Kidney (tissue), 14 donors: ENCODE results near the gene CHMP4B. TPM values are rescaled to one million over a fixed set of nuclear protein-coding genes. Genes with fewer than 3 reads are reported as not detected.

Source experiments
- DNase-seq, 5 donors: peaks; one replicate each; pipeline ENCODE4 v3.0.0-alpha.2; 2013 to 2020
- FAIRE-seq: peaks from 2 replicates; lab custom pipeline; 2012; peaks lifted over from hg19 to GRCh38; lab: Jason Lieb, UNC
- H3K27ac ChIP-seq, 2 donors: one replicate each; pipeline ENCODE4 v1.7.0; 2013; ENCODE audit warnings: low read depth in 2 of 2, low read length in 2 of 2, inconsistent platforms in 1 of 2
- H3K27me3 ChIP-seq: one replicate; pipeline ENCODE4 v1.7.1; 2013; ENCODE audit warnings: low read length, inconsistent platforms; ENCODE audit not compliant: control insufficient read depth, insufficient read depth
- H3K36me3 ChIP-seq, 3 donors: one replicate each; pipeline versions ENCODE4 v1.7.0 to v1.7.1; 2013; ENCODE audit warnings: low read length in 3 of 3, control low read depth in 1 of 3, inconsistent platforms in 1 of 3; ENCODE audit not compliant: insufficient read depth in 3 of 3, control insufficient read depth in 2 of 3
- H3K4me1 ChIP-seq, 3 donors: one replicate each; pipeline versions ENCODE4 v1.7.0 to v1.7.1; 2013; ENCODE audit warnings: low read length in 3 of 3, inconsistent platforms in 1 of 3, low read depth in 1 of 3; ENCODE audit not compliant: control insufficient read depth in 2 of 3, insufficient read depth in 2 of 3
- H3K4me3 ChIP-seq, 3 donors: one replicate each; pipeline versions ENCODE4 v1.7.0 to v1.8.1; 2013; ENCODE audit warnings: low read length in 3 of 3, control low read depth in 1 of 3, inconsistent platforms in 1 of 3
- H3K9ac ChIP-seq, 3 donors: one replicate each; pipeline versions ENCODE4 v1.7.0 to v1.7.1; 2013; ENCODE audit warnings: low read length in 3 of 3, control low read depth in 1 of 3, inconsistent platforms in 1 of 3
- H3K9me3 ChIP-seq, 3 donors: one replicate each; pipeline versions ENCODE4 v1.7.0 to v1.7.1; 2013; ENCODE audit warnings: low read length in 3 of 3, control low read depth in 1 of 3, inconsistent platforms in 1 of 3; ENCODE audit not compliant: control insufficient read depth in 2 of 3, insufficient read depth in 1 of 3
- intact Hi-C: fragments of 100-400 bp; cut with DNase I; formaldehyde crosslinking; loops from one replicate; pipeline ENCODE4 v1.11.1; 2022
- polyA plus RNA-seq: library from polyadenylated mRNA; stranded (reverse); fragments of 350-450 nt; fragmentation: Illumina TruSeq; extraction: RNeasy Lipid Tissue Mini Kit (QIAGEN cat#74804); gene quantifications from one replicate; pipeline ENCODE4 v1.2.3, GENCODE V29; 2014; ENCODE audit warnings: low read depth, low replicate concordance; ENCODE audit not compliant: insufficient read depth
- total RNA-seq: library from RNA; stranded (reverse); fragmentation: NEBNext Ultra II Directional; extraction: Animal tissue kit (Norgen Biotek cat#: 25700); gene quantifications from one replicate; pipeline ENCODE4 v1.2.1, GENCODE V29; 2021
- TF ChIP-seq, protein P1 (sequence below): IDR thresholded peaks from 3 replicates; pipeline ENCODE4 v1.5.1; 2012; ENCODE audit warnings: mild to moderate bottlenecking, moderate library complexity, borderline replicate concordance; ENCODE audit not compliant: insufficient read depth; ENCODE audit errors: extremely low read depth
- donor health status: control.
- donor health status: control.
- donor health status: control.
- donor health status: control.
- donor health status: control.
- donor health status: DM: yes; HTN: yes; CAD: no.
- donor health status: Normal renal cell carcinoma (clear cell type).

CHMP4B gene
- total and polyA plus RNA-seq, 2 donors from 2014 or later: 104 to 137 TPM

DNA sequence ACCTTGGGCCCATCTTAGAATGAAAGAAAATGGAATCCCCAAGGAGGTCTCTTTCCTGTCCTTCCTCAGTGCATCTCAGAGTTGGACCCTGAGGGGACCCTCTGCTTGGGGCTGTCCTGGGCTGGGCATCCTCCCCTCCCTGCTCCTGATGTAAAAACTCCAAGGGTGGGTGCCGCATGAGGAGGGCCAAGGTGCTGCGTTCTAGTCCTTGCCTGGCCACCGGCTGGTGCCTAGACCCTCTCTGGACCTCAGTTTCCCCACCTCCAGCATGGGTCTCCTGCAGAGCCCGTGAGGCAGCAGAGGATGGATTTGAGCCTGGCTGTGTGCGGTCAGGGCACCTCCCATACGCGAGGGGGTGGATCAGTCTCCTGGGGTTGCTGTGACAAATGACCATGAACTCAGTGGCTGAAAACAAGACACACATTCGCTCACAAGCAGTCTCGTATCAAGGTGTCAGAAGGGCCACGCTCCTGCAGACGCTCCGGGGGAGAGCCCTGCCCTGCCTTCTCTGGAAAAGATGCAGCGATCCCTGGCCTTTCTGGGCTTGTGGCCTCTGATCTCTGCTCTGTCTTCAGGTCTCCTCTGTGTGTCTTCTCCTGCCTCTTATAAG lies 54.7 kb downstream of the CHMP4B start:
- Histone ChIP-seq H3K36me3 (no peaks in the 10 kb centered on the region), H3K9me3 (no peaks in the 10 kb centered on the region), H3K4me3 (no peak overlapping the region), H3K9ac (no peak overlapping the region), H3K27ac (no peak overlapping the region), H3K27me3 (no peaks in the 10 kb centered on the region), H3K4me1 (no peaks in the 10 kb centered on the region)
- FAIRE-seq: no peak
- TF ChIP-seq, protein P1, sequence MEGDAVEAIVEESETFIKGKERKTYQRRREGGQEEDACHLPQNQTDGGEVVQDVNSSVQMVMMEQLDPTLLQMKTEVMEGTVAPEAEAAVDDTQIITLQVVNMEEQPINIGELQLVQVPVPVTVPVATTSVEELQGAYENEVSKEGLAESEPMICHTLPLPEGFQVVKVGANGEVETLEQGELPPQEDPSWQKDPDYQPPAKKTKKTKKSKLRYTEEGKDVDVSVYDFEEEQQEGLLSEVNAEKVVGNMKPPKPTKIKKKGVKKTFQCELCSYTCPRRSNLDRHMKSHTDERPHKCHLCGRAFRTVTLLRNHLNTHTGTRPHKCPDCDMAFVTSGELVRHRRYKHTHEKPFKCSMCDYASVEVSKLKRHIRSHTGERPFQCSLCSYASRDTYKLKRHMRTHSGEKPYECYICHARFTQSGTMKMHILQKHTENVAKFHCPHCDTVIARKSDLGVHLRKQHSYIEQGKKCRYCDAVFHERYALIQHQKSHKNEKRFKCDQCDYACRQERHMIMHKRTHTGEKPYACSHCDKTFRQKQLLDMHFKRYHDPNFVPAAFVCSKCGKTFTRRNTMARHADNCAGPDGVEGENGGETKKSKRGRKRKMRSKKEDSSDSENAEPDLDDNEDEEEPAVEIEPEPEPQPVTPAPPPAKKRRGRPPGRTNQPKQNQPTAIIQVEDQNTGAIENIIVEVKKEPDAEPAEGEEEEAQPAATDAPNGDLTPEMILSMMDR: no peak
- intact Hi-C loops: loop anchor here (10.0 kb wide), 1 partner anchor 209 kb away; no protein-coding TSS in a partner anchor
- peak in 1 of 5 donors; percentile 42 for DNase-seq

DNA sequence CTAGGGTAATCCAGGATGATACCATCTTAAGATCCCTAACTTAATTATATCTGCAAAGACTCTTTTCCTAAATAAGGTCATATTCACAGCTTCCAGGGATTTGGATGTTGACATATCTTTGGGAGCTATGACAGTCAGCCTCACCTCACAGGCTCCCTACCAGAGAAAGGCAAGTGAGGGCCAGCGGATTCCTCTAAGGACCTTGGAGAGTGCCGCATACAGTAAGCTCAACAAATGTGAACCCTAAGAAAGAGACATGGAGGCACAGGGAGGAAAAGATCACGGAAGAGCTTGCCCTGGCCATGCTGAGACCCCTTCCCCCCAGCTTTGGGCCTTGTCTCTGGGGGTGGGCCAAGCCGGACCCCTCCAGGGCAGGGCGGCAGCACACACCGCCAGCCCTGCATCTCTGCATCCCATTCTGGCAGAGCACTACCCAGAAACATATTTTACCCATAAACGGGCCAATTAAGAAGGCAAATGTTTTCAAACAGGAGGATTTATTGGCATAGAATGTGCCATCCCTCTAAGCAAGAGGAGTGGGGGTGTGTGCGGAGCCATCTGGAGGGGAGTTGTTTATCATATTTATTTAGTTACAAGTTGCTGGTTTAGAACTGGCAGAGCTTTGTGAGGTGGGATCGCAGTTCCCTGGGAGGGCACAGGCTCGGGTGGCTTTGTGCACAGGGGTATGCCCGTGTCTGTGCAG lies 55.4 kb downstream of the CHMP4B start:
- H3K4me3 ChIP-seq: no peak overlapping the region
- intact Hi-C loops: loop anchor here (10.0 kb wide), 1 partner anchor 208 kb away; no protein-coding TSS in a partner anchor
- peak in 3 of 5 donors; percentile 18 to 50 (median 29) for DNase-seq
- FAIRE-seq: no peak
- no peak overlapping the region for H3K9ac ChIP-seq
- no peaks in the 10 kb centered on the region for H3K4me1 ChIP-seq
- TF ChIP-seq, protein P1: no peak
- H3K36me3 ChIP-seq: no peaks in the 10 kb centered on the region
- no peak overlapping the region for H3K27ac ChIP-seq
- no peaks in the 10 kb centered on the region for H3K27me3 ChIP-seq
- no peaks in the 10 kb centered on the region for H3K9me3 ChIP-seq

DNA sequence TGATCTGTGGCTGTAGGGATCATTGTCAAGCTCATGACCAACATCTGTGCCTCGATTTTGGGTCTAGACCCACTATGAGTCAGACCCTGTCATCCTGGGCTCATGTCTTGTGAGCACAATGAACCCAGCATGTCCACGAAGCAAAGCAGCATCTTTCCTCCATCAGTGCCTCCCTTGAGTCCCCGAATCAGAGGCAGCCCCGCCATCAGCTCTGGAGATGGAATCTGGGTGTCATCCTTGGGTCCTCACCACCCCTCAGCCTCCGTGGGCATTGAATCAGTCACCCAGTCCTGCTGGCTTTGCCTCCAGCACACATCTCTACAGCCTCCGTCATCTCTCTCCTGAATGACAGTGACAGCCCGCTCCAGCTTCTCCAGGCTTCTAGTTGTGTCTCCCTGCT lies 56.9 kb downstream of the CHMP4B start:
- H3K9ac ChIP-seq: no peak overlapping the region
- intact Hi-C loops: loop anchor here (10.0 kb wide), 1 partner anchor 207 kb away; no protein-coding TSS in a partner anchor
- no peaks in the 10 kb centered on the region for H3K27me3 ChIP-seq
- FAIRE-seq (no peak), DNase-seq (peak in 1 of 5 donors; percentile 10)
- no peak overlapping the region for H3K27ac ChIP-seq
- TF ChIP-seq, protein P1: no peak
- H3K36me3 ChIP-seq: no peaks in the 10 kb centered on the region
- no peaks in the 10 kb centered on the region for H3K4me1 ChIP-seq
- H3K4me3 ChIP-seq: no peak overlapping the region
- H3K9me3 ChIP-seq: no peaks in the 10 kb centered on the region
